HG03575 (cell line): ENCODE measurements around the gene LARP6.
"Not testable (repeated sequence)": the region's sequence is repeated elsewhere in the genome, so short reads cannot be mapped to it uniquely, and the experiment has no call there.

Source experiments
- ATAC-seq: cut with Tn5 transposase; IDR thresholded peaks from one replicate; pipeline ENCODE4 v1.9.1; 2021; ENCODE audit not compliant: unreplicated experiment, insufficient number of reproducible peaks, low FRiP score; ENCODE audit errors: extremely low read depth

LARP6 gene

DNA sequence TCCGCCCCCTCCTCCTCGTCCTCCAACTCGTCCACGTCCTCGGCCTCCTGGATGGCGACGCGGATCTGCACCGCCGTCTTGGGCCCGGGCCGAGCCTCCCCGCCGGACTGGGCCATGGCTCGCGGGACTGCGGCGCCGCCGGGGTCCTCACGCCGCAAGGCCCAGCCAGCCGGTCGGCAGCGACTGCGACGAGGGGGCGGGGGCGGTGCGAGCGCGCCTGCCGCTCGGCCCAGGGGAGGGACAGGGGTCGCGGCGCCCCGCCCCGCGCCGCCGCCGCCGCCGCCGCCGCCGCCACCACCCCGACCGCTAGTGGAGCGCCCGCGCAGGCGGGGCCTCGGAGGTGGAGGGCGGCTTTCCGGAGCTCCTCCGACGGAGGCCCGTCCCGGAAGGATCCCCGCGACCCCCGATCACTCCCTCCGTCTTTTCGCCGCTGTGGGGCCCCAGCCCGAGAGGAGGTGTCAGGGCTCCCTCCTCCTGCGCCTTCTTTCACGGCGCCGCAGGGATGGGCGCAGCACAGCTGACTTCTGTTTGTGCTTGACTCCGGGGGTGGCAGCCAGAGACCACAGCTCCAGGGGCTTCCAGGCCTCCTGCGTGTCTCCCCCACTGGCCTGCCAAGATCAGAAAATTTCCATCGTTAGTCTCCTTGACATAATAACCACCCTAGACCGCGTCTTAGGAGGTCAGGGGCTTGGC lies at the start of gene LARP6:
Gene LARP6, minus strand, starts transcription at position 185 of the 693 bp plus-strand sequence. Its CDS starts 69 bp downstream, at position 116.
- ATAC-seq, result no peak

DNA sequence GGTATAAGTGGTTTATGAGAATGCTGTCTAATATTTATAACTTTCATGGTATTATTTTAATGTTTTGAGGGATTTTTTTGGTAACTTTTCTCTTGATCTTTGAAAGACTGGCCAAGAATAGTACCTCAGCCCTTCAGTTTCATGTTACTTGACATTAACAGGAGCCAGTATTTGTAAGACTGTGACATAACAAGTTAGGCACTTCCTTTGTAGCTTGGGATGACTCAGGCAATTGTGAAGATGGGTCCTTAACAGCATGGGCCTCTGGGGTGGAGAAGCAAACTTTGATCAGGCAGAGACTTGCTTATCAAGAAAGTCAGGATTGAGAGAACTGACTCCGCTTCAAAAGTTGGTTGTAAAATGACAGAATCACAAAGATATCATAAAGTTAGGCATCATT lies 48.1 kb upstream of the LARP6 start:
- ATAC-seq, result no peak

DNA sequence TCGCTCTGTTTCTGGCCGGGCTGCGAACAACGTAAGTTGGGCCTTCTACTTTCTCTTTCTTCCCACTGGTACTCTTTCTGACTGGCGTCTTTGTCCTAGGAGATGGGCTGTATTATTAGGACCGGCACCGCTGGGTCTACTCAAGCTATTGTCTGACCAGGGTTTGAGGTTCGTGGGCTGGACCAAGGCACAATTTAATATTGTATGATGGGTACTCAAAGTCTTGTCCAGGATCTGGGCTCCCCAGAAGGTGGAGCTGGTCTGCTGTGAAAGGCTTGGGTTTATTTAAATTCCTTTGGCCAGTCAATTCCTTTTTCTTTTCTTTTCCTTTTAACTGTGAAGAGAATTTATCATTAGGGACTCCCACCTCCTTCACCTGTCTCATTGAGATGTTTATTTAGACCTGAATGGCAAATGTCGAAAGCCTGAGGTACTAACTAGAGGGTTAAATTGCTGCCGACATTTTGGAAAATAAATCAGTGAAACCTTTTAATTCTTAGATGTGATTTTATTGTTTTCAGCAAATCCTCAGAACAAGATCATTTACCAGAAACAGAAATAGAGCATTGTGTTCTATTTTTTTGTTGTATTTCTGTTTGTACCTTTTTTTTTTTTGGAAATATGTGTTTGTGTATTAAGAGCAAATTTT lies 39.1 kb upstream of the LARP6 start:
- no peak for ATAC-seq

DNA sequence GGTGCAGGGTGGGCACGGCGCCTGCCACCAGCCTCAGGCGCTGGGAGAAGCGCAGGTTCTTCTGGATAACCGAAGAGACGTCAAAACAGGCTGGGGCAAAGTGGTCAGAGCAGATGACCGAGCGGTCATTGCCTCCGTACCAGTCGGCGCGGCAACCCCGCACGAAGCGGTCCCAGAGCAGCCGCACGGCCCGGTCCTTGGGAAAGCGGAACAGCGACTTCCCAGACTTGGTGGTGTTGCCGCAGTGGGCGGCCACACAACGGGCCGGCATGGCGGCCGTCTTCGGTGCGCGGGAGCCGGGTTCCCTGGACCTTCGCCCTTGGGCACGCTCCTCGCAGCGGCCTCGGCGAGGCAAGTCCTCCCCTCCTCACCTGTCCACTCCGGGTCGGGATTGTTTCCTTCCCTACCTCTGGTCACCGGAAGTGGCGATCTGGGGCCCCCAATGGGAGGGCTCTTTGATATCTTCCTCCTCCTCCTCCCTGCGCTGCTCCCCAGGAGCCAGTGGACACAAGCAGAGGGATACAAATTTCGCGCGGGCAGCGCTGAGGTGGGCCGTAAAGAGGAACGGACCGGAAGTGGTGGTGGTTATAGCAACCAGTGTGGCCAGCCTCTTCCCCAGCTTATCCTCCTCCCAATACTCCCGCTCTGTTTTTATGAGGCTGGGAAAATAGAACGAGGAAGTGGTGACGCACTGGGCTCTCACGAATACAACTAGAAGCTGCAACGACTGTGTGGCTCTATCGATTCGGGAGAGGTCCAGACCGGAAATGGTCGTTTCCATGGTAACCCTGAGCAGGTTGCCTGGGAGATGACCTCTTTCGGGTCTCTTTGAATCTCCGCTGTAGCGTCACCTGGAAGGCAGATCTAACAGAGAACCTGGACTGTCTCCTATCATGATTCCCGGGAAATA lies 38.3 kb upstream of the LARP6 start, which contains the start of the genes LRRC49 and THAP10:
Gene LRRC49, plus strand, starts transcription at position 825 of the 910 bp plus-strand sequence. Its CDS starts 69 bp downstream, at position 894.
Gene THAP10, minus strand, starts transcription at position 432 of the 910 bp plus-strand sequence. Its CDS starts 161 bp downstream, at position 271.
- no peak for ATAC-seq

DNA sequence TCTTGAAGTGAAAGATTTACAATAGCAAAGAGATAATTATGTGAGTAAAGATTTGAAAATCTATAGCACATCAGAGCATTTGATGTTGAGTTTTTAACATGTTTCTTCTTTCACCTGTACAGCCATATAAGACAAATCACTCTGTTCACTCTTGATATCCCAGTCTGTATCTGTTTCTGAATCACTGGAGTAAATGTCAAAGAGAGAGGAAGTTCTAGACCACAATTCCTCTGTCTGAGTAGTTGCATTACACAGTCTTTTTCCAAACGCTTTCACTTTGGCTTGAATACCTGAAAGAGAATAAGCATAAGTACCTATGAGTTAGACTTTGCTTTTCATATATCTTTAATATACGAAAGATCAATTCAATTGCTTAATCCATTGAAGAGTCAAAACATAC lies 28.4 kb upstream of the LARP6 start:
- ATAC-seq, result no peak

DNA sequence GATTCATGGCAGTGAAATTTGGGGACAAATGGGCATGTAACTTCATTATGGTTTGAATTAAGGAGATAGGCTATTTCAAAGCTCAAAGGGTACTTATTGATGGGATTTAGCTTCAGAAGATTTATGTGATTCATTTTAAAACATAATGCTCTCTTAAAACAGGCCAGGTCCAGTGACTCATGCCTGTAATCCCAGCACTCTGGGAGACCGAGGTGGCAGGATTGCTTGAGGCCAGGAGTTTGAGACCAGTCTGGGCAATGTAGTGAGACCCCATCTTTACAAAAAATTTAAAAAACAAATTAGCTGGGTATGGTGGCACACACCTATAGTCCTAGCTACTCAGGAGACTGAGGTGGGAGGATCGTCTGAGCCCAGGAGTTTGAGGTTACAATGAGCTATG lies 26.8 kb upstream of the LARP6 start:
- ATAC-seq, result no peak

DNA sequence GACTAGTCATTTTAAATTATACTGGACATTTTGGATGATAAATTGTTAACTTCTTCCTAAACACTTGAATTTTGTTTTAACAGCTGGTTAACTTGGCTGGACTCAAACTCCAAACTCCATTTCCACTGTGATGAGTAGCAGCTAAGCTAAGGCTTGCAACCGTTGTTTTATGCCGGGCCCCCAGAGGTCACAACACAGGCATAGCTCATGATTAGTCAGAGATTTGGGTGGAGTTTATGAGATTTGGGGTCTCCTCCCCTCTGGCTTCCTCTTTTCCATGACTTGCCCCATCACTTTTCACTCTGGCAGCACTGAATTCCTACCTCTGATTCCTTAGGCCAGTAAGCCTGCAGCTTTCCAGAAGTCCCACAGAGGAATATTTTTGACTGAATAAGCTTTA lies 25.4 kb upstream of the LARP6 start:
- no peak for ATAC-seq

DNA sequence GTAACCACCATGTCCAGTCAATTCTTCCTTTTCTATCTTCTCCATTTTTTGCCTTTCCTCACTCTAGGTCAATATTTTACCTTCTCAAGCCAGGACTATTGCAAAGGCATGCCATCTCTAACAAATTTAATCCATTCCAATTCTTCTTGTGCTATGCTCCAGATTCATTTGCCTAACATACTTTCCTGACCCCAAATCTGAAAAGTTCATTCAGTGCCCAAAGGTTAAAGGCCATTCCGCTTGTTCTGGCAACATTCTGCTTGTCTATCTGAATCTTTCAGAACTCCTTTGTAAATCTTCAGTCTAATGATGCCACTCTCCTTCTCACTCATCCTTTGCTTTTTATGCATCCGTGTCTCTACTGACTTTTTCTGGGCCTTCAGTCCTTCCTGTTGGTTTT lies 22.7 kb upstream of the LARP6 start:
- no peak for ATAC-seq

DNA sequence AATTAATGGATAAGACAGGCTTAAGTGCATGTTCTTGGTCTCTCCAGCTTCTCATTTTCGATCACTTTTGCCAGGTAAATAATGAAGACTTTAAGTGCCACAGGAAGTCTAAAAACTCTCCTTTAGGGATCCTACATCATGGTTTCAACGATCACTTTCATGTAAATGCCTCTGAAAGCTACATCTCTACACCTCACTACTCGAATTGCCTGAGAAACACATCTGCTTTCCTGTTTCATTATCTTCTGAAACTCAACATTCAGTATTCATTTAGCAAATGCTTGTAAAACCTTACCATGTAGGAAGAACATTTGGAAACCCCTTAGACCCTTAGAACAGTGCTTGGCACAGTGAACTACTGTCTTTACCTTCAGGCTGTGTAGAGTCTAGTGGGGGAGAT lies 22.1 kb upstream of the LARP6 start:
- ATAC-seq, result no peak

DNA sequence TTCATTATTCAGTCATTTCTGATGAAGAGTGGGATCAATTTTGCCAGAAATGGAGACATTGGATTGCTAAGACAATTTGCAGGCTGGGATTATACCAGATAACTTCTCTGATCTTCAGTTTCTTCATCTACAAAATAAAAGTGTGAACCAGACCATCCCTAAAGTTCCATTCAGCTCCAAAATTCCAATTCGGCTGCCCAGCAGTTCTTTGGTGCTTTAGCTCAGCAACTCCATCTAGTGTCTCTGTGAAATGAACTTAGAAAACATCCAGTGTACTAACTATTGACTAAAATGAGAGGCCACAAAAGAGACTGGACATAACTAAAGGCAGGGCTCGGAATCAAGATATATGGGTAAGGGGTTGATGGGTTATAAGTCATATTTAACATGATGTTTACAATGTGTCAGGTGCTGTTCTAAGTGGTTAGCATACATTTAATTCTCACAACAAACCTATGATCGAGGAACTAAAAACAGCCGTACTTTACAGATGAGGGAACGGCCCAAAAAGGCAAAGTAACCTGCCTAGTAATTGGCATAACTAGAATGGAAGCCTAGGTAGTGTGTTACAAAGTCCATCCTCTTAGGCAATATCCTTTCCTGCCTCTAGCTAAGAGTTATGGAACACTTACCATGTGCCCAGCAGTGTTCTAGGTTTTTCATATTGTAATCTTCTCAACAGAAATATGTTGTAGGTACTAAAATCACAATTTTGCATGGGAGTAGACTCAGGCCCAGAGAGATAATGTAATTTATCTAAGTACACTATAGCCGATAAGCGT lies 21.2 kb upstream of the LARP6 start:
- ATAC-seq, result no peak

DNA sequence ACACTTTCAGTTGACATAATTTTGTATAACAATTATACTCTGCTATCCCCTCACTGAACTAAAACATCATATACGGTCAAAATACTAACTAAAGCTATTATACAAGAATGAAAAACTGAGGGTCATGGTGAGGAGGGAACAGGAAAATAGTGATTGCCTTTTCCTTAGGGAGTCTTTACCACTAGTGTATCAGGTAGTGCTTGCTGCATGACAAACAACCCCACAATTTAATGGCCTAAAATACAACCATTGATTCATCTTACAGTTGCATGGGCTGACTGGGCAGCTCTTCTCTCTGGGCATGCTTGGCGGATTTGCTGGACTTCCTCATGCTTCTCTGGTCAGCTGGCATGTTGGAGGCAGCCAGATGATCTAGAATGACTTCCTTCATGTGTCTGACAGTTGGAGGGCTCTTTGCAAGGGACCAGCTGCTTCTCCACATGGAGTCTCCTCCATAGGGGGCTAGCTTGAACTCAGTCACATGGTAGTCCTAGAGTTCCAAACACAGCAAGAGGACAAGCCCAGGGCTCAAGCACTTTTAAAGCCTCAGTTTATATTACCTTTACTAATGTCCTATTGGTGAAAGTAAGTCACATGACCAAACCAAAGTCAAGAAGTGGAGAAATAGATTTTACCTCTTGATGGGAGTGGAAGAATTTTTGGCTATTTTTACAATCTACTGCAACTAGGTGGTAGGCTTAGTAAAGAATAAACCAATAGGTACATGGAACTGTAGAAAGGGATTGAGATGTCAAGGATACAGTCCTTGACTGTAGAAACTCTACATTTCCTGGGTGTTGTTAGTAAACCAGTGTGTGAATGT lies 19.5 kb upstream of the LARP6 start:
- ATAC-seq, result no peak

DNA sequence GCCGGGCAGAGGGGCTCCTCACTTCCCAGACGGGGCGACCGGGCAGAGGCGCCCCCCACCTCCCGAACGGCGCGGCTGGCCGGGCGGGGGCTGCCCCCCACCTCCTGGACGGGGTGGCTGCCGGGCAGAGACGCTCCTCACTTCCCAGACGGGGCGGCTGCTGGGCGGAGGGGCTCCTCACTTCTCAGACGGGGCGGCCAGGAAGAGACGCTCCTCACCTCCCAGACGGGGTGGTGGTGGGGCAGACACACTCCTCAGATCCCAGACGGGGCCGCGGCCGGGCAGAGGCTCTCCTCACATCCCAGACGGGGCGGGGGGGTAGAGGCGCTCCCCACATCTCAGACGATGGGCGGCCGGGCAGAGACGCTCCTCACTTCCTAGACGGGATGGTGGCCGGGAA lies 17.5 kb upstream of the LARP6 start:
- ATAC-seq, result not testable (repeated sequence)

DNA sequence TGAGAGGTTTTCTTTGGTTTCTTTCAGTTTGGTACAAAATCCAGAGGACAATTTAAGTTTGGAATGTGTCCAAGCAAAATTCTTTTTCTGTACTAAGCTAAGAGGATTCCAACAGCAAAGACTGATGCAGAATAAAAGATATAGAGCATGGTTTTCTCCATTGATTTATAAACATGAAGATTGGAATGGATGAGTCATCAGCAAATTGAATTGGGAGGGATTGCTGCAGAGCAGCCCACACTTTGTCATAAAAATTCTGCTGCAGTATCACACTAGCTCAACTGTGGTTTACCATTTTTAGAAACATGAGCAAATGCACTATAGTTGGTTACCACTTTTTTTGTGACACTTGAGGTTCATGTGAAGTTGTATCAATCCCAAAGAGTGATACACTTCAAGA lies 16.1 kb upstream of the LARP6 start:
- ATAC-seq, result no peak

DNA sequence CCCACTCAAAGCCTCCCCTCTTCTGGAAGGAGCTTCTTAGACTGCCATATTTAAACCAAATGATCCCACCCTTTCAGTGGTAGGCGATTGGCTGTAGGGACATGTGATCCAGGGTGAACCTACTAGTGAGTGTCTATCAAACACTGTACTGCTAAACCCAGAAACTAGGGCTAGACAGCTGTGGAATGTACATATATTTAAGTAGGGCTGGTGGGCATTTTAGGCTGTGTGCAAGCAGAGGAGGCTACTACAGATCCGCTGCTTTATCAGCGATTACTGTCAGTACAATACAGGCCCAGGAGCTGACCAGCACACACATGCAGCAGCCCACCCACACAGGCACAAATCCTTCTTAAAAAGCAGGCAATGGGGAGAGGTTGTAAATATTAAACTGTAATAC lies 15.4 kb upstream of the LARP6 start:
- no peak for ATAC-seq

DNA sequence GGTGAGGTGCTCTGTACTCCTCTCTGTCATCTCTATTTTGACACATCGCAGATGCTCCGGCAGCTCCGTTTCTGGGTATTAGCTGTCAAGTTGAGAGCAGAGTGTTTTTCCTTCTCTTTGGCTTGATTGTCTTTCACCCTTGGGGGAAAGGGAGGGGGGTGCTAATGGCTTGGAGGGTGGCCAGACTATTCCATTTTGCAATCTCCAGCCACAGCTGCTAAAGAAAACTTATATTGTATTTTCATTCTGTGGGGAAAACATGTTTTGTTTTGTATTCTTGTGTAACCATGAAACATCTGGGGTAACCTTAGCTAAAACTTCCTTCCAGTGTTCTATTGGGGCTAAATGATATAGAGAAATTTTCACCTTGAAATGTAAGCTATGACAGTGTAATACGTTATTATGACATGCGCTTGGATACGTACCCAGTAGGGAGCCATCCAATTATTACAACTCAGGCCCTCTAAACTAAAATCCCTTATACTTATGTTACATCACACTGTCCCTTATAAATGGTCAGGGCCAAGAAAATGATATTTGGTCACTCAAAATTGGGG lies 14.0 kb upstream of the LARP6 start:
- ATAC-seq, result no peak

DNA sequence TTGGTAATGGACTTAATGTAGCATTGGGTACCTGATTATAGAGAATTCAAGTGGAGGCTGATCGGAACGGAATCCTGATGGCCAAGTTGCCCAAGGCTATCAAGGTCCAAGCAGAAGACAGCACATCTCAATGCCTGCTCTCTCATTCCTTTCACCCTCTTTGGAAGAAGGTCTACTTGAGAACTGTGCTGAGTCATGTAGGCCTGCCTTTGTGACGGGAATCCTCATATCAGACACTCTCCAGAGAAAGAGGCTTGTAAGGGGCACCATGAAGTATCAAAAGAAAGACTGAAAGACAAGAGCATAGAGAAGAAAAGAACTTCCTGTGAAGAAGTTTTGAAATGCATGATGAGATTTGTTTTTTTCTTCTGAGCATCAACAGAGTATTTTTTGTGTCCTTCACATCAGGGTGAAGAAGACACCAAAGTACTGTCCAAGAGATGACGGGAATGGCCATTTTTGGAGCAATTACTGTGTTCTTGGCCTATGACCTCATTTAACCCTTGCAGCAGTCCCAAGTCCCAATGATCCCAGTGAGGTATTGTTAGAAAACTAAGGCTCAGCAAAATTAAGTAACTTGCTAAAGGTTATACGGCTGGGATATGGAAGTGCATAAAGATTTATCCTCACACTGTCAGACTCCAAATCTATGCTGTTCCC lies 13.2 kb upstream of the LARP6 start:
- no peak for ATAC-seq

DNA sequence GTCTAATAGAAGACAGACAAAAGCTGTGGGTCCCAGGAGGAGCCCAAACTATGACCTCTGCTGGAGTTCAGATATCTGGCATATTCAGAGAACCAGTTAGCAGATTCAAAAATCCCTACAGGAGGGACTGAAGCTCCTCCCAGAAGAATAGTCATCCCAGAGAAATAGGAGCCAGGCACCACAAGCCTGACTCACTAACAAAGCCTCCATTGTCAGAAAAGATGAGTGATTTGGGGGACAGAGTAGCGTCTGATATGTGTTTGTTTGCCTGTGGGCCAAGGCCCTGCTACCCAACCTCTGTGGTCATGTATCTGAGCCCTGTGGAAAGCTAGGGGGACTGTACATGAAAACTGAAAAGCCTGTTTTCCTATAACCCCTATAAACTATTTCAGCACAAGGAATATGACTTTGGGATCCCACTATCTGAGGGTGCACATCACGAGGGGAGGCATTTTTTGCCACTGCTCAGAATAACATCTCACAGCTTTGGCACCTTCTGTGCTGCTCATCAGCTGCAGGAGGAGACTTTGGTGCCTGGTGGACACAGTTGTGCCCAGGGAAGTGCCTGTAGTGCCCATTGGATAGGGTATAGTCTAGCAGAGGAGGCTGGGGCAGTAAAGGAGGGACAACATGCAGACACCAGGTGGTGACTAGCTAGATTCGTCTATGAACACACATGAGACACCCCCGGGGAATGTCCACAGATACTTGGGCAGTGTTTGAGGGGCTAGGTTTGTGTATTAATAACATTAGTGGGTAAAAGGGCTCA lies 9.7 kb upstream of the LARP6 start:
- no peak for ATAC-seq
